ENCODE measurements around the gene NUDT22. TPM values are rescaled to one million over a fixed set of nuclear protein-coding genes. Genes with fewer than 3 reads are reported as not detected.

The NUDT22 gene
- total and polyA plus RNA-seq, 11 donors: 63.7 to 93.0 (median 70.3) TPM

DNA sequence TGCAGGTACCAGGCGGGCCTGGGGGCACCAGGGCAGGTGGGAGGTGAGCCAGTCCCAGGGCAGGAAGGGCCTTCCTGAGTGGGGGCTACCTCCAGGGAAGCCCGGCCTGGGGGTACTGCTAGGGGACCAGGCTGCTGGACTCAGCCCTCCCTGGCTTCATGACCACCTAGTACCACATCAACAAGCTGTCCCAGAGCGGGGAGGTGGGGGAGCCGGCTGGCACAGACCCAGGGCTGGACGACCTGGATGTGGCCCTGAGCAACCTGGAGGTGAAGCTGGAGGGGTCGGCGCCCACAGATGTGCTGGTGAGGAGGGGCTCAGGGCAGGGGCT is 6.8 kb upstream of the NUDT22 start:
- Histone ChIP-seq H3K4me3 (no peak overlapping the region), H3K4me1 (peaks cover 0 to 6% (median 0%) of the 10 kb centered on the region in 12 donors), H3K9me3 (no peaks in the 10 kb centered on the region), H3K27me3 (no peaks in the 10 kb centered on the region), H3K36me3 (peaks cover 0 to 92% (median 11%) of the 10 kb centered on the region in 9 donors), H3K27ac (no peak overlapping the region)
- ATAC-seq (no peak), DNase-seq (peak in 2 of 5 donors; percentile 17 to 65)
- intact Hi-C loops (cut with DNase I): no loop called here
- 86 to 95% (median 87%) methylated on average over 4 to 7 of the region's 7 CpGs; no CpG with 5 or more reads in 1 of the 4 donors for WGBS, 4 donors
- no peak for TF ChIP-seq POLR2A (IDR thresholded peaks at IDR 0.05)
- TF ChIP-seq, protein P1, sequence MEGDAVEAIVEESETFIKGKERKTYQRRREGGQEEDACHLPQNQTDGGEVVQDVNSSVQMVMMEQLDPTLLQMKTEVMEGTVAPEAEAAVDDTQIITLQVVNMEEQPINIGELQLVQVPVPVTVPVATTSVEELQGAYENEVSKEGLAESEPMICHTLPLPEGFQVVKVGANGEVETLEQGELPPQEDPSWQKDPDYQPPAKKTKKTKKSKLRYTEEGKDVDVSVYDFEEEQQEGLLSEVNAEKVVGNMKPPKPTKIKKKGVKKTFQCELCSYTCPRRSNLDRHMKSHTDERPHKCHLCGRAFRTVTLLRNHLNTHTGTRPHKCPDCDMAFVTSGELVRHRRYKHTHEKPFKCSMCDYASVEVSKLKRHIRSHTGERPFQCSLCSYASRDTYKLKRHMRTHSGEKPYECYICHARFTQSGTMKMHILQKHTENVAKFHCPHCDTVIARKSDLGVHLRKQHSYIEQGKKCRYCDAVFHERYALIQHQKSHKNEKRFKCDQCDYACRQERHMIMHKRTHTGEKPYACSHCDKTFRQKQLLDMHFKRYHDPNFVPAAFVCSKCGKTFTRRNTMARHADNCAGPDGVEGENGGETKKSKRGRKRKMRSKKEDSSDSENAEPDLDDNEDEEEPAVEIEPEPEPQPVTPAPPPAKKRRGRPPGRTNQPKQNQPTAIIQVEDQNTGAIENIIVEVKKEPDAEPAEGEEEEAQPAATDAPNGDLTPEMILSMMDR (IDR thresholded peaks at IDR 0.05): no peak

DNA sequence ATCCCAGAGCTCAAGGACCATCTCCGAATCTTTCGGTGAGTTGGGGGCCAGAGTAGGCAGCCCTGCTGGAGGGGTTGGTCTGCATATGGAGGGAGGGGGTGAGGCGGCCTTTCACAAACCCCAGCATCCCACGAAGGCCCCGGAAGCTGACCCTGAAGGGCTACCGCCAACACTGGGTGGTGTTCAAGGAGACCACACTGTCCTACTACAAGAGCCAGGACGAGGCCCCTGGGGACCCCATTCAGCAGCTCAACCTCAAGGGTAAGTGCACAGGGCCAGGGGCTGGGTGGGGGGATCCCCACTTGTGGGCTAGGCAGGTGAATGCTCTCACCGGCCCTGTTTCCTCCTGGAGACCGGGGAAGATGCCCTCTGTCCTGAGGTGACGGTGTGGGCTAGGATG is 6.3 kb upstream of the NUDT22 start:
- no peaks in the 10 kb centered on the region for H3K9me3 ChIP-seq
- intact Hi-C loops (cut with DNase I): no loop called here
- H3K4me3 ChIP-seq: no peak overlapping the region
- peaks cover 0 to 10% (median 0%) of the 10 kb centered on the region in 12 donors for H3K4me1 ChIP-seq
- peaks cover 0 to 89% (median 11%) of the 10 kb centered on the region in 9 donors for H3K36me3 ChIP-seq
- ATAC-seq (no peak), DNase-seq (peak in 1 of 5 donors; percentile 46)
- TF ChIP-seq, protein P1 (IDR thresholded peaks at IDR 0.05): no peak
- TF ChIP-seq POLR2A (IDR thresholded peaks at IDR 0.05): no peak
- WGBS, 4 donors: 91 to 96% (median 95%) methylated on average over 8 to 10 of the region's 10 CpGs
- no peak overlapping the region for H3K27ac ChIP-seq
- H3K27me3 ChIP-seq: no peaks in the 10 kb centered on the region

DNA sequence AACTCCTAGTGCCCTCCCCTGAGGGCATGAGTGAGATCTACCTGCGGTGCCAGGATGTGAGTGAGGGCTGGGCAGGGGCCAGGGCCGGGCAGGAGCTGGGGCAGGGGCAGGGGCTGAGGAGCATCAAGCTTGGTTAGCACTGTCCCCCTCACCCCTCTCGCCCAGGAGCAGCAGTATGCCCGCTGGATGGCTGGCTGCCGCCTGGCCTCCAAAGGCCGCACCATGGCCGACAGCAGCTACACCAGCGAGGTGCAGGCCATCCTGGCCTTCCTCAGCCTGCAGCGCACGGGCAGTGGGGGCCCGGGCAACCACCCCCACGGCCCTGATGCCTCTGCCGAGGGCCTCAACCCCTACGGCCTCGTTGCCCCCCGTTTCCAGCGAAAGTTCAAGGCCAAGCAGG is 5.8 kb upstream of the NUDT22 start:
- Histone ChIP-seq H3K36me3 (peaks cover 0 to 84% (median 11%) of the 10 kb centered on the region in 9 donors), H3K4me1 (peaks cover 0 to 15% (median 5%) of the 10 kb centered on the region in 12 donors), H3K27me3 (no peaks in the 10 kb centered on the region), H3K4me3 (no peak overlapping the region), H3K27ac (no peak overlapping the region), H3K9me3 (no peaks in the 10 kb centered on the region)
- ATAC-seq (no peak), DNase-seq (no peak)
- intact Hi-C loops (cut with DNase I): no loop called here
- TF ChIP-seq, protein P1 (IDR thresholded peaks at IDR 0.05): no peak
- TF ChIP-seq POLR2A (IDR thresholded peaks at IDR 0.05): no peak
- WGBS, 4 donors: 88 to 95% (median 93%) methylated on average over 8 to 17 of the region's 17 CpGs

DNA sequence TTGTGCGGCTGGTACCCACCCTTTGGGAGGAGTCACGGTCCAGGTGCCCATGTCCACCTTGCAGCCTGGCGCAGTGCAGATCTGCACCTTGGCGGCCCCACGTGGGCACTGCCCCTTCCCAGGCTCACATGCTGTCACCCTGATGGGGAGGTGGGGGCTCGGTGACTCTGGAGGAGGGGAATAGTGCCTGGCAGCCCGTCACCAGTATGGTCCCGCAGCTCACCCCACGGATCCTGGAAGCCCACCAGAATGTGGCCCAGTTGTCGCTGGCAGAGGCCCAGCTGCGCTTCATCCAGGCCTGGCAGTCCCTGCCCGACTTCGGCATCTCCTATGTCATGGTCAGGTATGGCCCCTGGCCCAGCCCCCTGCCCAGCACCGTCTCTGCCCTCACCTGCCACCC is 5.3 kb upstream of the NUDT22 start:
- intact Hi-C loops (cut with DNase I): no loop called here
- no peaks in the 10 kb centered on the region for H3K9me3 ChIP-seq
- H3K36me3 ChIP-seq: peaks cover 0 to 78% (median 11%) of the 10 kb centered on the region in 9 donors
- 88 to 94% (median 91%) methylated on average over 7 to 14 of the region's 14 CpGs for WGBS, 4 donors
- no peak overlapping the region for H3K27ac ChIP-seq
- H3K4me1 ChIP-seq: peaks cover 0 to 21% (median 10%) of the 10 kb centered on the region in 12 donors
- no peaks in the 10 kb centered on the region for H3K27me3 ChIP-seq
- H3K4me3 ChIP-seq: no peak overlapping the region
- ATAC-seq: no peak
- TF ChIP-seq, protein P1 (IDR thresholded peaks at IDR 0.05): no peak
- no peak for TF ChIP-seq POLR2A (IDR thresholded peaks at IDR 0.05)
- DNase-seq: peak in 1 of 5 donors; percentile 49

Data from heart left ventricle (tissue), 16 donors.